ENCODE data around the gene CYP51A1. TPM values are rescaled to one million over a fixed set of nuclear protein-coding genes. Genes with fewer than 3 reads are reported as not detected.

The CYP51A1 gene
- total RNA-seq: 84.7 TPM

GRCh38 chr7:92134271-92135051 is at the start of gene CYP51A1:
Gene CYP51A1 (minus strand): TSS chr7:92134477. CDS start chr7:92134364, 113 bp downstream.

GRCh38 chr7:92178928-92179924 is 44.9 kb upstream of the CYP51A1 start, which contains the start of gene LRRD1:
Gene LRRD1 (minus strand): TSS chr7:92179142. CDS start chr7:92165202, 13,940 bp downstream.

Other genes starting within 250 kb of the CYP51A1 start
- gene AKAP9, start 193.6 kb downstream of the CYP51A1 start, total RNA-seq: 90.4 TPM
- gene LRRD1, start 44.7 kb upstream of the CYP51A1 start, total RNA-seq: 0.82 TPM
- gene KRIT1, start 111.4 kb upstream of the CYP51A1 start, total RNA-seq: 44.8 TPM
- gene ANKIB1, start 111.5 kb upstream of the CYP51A1 start, total RNA-seq: 36.9 TPM